VCaP (cell line): ENCODE data around the gene SHISA3.

Experiments used
- H3K27ac ChIP-seq: fragments of 450-650 bp; 2 replicates; pipeline ENCODE4 v1.5.1; 2017
- TF ChIP-seq, protein P1 (sequence below): fragments of 450-650 bp; conservative IDR thresholded peaks from 2 replicates; pipeline ENCODE4 v1.5.1; 2017; ENCODE audit warnings: mild to moderate bottlenecking, moderate library complexity

The SHISA3 gene

DNA sequence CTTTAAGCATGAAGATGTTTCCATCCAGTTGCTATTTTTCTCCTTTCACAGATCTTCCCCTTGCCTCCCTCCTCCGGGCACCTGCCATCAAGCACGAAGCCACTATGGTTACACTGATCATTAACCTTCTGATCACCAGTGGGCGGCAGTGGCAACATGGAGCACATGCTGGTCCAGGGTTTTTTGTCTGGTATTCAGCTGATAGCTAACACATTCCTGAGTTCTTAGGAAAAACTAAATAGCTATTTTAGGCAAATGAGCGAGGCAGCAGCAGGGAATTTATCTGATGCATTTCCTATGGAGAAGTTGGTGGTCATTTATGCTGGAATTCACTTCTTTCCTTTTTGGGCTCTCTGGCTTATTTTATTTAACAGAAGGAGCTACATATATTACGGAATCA is 22.9 kb downstream of the SHISA3 start:
- no peak overlapping the region for H3K27ac ChIP-seq
- TF ChIP-seq, protein P1, sequence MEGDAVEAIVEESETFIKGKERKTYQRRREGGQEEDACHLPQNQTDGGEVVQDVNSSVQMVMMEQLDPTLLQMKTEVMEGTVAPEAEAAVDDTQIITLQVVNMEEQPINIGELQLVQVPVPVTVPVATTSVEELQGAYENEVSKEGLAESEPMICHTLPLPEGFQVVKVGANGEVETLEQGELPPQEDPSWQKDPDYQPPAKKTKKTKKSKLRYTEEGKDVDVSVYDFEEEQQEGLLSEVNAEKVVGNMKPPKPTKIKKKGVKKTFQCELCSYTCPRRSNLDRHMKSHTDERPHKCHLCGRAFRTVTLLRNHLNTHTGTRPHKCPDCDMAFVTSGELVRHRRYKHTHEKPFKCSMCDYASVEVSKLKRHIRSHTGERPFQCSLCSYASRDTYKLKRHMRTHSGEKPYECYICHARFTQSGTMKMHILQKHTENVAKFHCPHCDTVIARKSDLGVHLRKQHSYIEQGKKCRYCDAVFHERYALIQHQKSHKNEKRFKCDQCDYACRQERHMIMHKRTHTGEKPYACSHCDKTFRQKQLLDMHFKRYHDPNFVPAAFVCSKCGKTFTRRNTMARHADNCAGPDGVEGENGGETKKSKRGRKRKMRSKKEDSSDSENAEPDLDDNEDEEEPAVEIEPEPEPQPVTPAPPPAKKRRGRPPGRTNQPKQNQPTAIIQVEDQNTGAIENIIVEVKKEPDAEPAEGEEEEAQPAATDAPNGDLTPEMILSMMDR, result no peak

DNA sequence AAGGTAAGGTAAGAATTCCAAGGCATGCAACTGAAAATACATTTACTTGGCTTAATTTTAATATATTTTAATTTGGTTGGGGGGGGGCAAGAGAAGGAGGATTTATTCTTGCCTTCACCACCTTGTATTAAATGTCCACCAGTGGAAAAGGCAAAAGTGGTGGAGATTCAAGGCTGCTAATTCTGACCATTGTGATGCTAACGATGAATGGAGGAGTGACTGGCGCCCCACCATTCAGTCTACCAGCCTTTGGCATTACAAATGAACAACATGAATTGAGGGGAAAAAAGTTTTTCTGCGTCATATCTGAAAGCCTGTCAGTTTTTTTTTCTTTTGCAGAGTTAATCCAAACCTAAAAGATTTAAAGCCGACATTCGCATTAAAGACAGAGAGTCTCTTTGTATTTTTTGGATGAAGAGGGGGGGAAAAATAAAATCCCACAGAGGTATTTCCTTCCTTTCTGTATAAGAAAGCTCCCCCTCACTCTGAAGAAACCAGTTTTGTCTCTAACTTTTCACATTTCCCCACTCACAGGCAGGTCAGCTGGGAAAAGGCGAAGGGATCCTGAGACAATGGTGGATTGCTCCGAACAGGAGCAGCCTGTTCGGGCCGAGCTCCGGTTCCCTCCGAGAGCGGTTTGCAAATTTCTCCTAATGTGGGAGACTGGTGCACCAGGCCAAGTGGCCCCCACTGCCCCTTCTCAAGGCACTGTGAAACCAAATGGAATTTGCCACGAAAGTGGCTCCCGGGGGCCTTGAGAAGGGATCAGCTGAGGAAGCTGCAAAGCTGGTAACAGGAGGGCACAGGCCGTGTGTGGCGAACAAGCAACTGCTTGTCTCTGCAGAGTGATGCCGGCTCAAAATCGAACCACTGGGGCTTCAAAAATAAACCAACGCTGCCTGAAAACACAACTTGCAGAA is 28.1 kb downstream of the SHISA3 start:
- TF ChIP-seq, protein P1, result no peak
- H3K27ac ChIP-seq, result no peak overlapping the region

DNA sequence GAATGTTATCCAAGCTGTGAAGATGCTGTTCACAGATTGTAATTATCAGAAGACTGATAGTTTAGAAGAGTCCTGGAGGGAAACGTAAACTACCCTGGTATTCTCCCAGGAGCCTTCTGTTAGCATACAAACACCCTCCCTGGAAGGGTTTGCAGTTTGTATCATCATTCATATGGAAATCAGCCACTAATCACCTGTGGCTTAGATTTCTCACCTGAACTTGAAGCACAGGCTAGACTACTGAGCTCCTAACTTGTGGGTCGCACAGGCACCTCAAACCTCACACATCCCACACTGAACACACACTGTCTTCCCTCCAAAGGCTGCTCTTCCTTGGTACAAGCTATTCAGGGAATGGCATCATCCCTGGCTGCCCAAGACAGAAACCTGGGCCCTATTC is 30.7 kb downstream of the SHISA3 start:
- H3K27ac ChIP-seq, result no peak overlapping the region
- TF ChIP-seq, protein P1, result no peak

DNA sequence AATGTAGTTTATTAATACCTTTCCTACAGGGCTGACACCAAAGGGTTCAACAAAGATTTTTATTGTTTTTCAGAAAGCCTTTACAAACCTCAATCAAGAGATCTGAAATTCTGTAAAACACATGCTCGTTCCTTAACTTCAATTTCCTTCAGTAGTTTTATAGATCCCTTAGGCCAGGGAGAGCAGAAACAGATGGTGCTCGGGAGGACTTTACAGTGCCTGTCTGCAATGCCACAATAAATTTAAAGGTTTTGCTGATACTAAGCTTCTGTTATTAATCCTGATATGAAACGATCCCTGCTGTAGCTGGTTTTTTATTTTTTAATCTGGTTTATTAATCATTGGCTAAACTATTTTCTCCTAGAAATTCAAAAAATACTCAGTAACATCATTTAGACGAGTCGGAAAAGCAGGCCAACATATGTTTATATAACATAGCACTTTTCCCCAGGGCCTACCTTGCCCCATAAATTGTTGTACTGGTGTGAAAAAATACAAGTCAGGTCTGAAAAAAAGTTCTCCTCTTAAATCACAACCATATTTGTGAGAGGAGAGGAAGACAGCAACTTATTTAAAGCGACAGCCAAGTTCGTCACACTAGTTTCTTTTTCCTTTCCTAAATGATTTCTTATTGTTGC is 39.8 kb downstream of the SHISA3 start:
- TF ChIP-seq, protein P1, result no peak
- no peak overlapping the region for H3K27ac ChIP-seq

DNA sequence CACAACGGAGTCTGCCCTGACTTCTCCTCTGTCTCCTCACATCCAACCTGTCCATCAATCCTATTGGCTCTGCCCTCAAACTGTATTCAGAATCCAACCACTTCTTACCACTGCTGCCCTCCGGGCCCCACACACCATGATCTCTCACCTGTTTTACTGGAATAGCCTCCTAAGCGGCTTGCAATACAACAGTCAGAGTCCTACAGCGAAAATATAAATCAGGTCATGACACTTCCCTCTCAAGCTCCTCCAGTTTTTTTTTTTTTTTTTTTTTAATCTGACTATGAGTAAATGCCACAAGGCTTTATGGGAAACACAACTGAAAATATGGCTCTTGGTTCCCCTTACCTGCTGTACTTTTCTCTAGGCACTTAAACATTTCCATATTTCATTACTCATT is 42.8 kb downstream of the SHISA3 start:
- TF ChIP-seq, protein P1, result no peak
- no peak overlapping the region for H3K27ac ChIP-seq

DNA sequence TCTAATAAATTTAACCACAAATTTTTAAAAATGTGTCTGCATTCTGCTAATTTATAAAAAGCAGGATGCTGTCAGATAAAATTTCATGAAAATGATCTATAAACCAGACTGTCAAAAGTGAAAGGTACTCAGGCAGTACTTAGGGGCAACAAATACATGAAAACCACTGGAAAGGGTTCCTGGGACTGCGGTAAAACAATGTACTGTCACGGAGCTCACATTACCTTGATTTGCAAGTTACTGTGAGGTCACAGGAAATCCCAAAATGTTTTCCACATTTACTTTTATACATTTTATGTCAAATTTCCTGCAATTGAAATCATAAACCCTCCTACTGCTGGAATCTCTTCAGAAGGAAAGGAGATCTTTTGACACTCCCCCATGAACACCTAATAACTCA is 45.3 kb downstream of the SHISA3 start:
- no peak overlapping the region for H3K27ac ChIP-seq
- TF ChIP-seq, protein P1, result no peak

DNA sequence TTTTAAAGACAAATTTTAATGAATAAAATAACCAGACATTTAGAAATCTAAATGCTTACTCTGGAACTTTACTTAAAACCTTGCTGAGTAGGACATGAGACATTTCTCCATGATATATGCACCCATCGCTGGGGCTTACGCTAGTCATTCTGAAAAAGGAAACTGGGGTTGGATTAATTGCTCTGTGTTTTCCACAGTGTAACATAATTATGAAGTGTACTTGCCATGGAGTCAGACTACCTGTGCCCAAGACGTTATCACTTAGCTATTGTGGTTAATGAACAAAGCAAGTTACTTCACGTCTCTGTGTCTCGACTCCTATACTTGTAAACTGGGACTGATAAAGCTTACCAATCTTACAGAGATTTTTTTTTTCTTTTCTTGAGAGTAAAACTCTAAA is 47.8 kb downstream of the SHISA3 start:
- no peak overlapping the region for H3K27ac ChIP-seq
- TF ChIP-seq, protein P1, result no peak
